PC-9 (cell line): Measurements from ENCODE around the gene CALML6. TPM values are rescaled to one million over a fixed set of nuclear protein-coding genes. Genes with fewer than 3 reads are reported as not detected.

Source experiments
- BruUV-seq: library from RNA; stranded (reverse); fragments of 400-500 nt; replicated peaks from 2 replicates; lab custom pipeline; 2021; lab: Mats Ljungman, UMichigan
- CTCF ChIA-PET: fragments of 300-600 bp; sonication (Branson Sonifier 250); formaldehyde crosslinking; loops from one replicate; lab custom pipeline; 2022; ENCODE audit warnings: antibody characterized with exemption; lab: Charles Lee
- POLR2A ChIA-PET: fragments of 300-600 bp; sonication (Branson Sonifier 250); formaldehyde crosslinking; loops from one replicate; lab custom pipeline; 2022; ENCODE audit warnings: antibody characterized with exemption; ENCODE audit not compliant: unreplicated experiment; lab: Charles Lee
- DNase-seq, 2 experiments: peaks; one replicate each; pipeline versions ENCODE4 v3.0.0 to v3.0.0-alpha.2; 2015 to 2022; ENCODE audit warnings: mixed read lengths in 1 of 2
- H2AFZ ChIP-seq: fragments of 200-600 bp; sonication (generic); 2 replicates; pipeline ENCODE4 v1.8.1; 2017; ENCODE audit warnings: antibody characterized with exemption
- H3F3A ChIP-seq: fragments of 200-600 bp; sonication (generic); 2 replicates; pipeline ENCODE4 v1.8.1; 2017; ENCODE audit warnings: antibody characterized with exemption, mild to moderate bottlenecking, low read depth; ENCODE audit not compliant: insufficient read depth
- H3K27ac ChIP-seq: fragments of 200-600 bp; sonication (generic); 2 replicates; pipeline ENCODE4 v1.6.1; 2016; ENCODE audit warnings: mixed run types
- H3K27me3 ChIP-seq: fragments of 200-600 bp; sonication (generic); 2 replicates; pipeline ENCODE4 v1.6.1; 2016; ENCODE audit warnings: low read depth, mixed run types; ENCODE audit not compliant: insufficient read depth
- H3K36me3 ChIP-seq: fragments of 200-600 bp; sonication (generic); 2 replicates; pipeline ENCODE4 v1.6.1; 2016; ENCODE audit warnings: low read depth, mixed run types
- H3K4me1 ChIP-seq: fragments of 200-600 bp; sonication (generic); replicated peaks from 2 replicates; pipeline ENCODE4 v1.6.1; 2016; ENCODE audit warnings: mixed run types; ENCODE audit not compliant: insufficient read depth
- H3K4me2 ChIP-seq: fragments of 200-600 bp; sonication (generic); 2 replicates; pipeline ENCODE4 v1.6.1; 2017; ENCODE audit warnings: mixed run types
- H3K4me3 ChIP-seq: fragments of 200-600 bp; sonication (generic); 2 replicates; pipeline ENCODE4 v1.6.1; 2016; ENCODE audit warnings: mixed run types
- H3K79me2 ChIP-seq: fragments of 200-600 bp; sonication (generic); 2 replicates; pipeline ENCODE4 v1.6.1; 2017; ENCODE audit warnings: low read depth, mixed run types
- H3K9me2 ChIP-seq: fragments of 200-600 bp; sonication (generic); 2 replicates; pipeline ENCODE4 v1.8.1; 2017; ENCODE audit warnings: mild to moderate bottlenecking; ENCODE audit not compliant: insufficient read depth
- H3K9me3 ChIP-seq: fragments of 200-600 bp; sonication (generic); 2 replicates; pipeline ENCODE4 v1.8.1; 2016; ENCODE audit warnings: low read depth; ENCODE audit not compliant: insufficient read depth
- H4K20me1 ChIP-seq: fragments of 200-600 bp; sonication (generic); 2 replicates; pipeline ENCODE4 v1.8.1; 2017; ENCODE audit not compliant: insufficient read depth
- CTCF ChIP-seq: fragments of 200-600 bp; sonication (generic); conservative IDR thresholded peaks from 2 replicates; pipeline ENCODE4 v1.6.1; 2017; ENCODE audit warnings: mixed run types, antibody characterized with exemption, mild to moderate bottlenecking, moderate library complexity
- EZH2 ChIP-seq: fragments of 200-600 bp; sonication (generic); IDR thresholded peaks from 2 replicates; pipeline ENCODE4 v1.8.0; 2017; ENCODE audit warnings: antibody characterized with exemption, low read depth
- intact Hi-C: fragments of 100-400 bp; cut with micrococcal nuclease; formaldehyde crosslinking; loops from one replicate; pipeline ENCODE4 v1.10.0; 2022; ENCODE audit not compliant: unreplicated experiment
- total RNA-seq: library from RNA; stranded (reverse); gene quantifications from 2 replicates; pipeline ENCODE4 v1.2.3, GENCODE V29; 2021

CALML6 gene
- total RNA-seq, 1 experiment from 2014 or later, result 2.1 TPM

- Histone ChIP-seq H3K9me2 (no peaks in the 10 kb centered on the region), H3F3A (no peaks in the 10 kb centered on the region), H3K9me3 (no peaks in the 10 kb centered on the region), H3K4me2 (no peak overlapping the region), H3K4me1 (no peaks in the 10 kb centered on the region), H3K36me3 (0 out of 2 replicates have a peak, but pooled peaks cover 5% of the 10 kb centered on the region), H3K4me3 (no peak overlapping the region), H3K27ac (no peak overlapping the region), H4K20me1 (peaks cover 92% of the 10 kb centered on the region), H3K27me3 (no peaks in the 10 kb centered on the region), H2AFZ (no peak overlapping the region), H3K79me2 (peaks cover 97% of the 10 kb centered on the region)
- DNase-seq, result no peak
- no peak for TF ChIP-seq CTCF
- TF ChIP-seq EZH2, result no peak
- ChIA-PET CTCF (no interaction called here), POLR2A (no interaction called here)
- intact Hi-C loops, result no loop called here
- TSS peak; percentile 12 for BruUV-seq
Measured at GRCh38 chr1:1875932-1876331, 39.1 kb upstream of the CALML6 start.

- intact Hi-C loops, result no loop called here
- BruUV-seq, result no TSS peak
- peaks cover 97% of the 10 kb centered on the region for H3K79me2 ChIP-seq
- H3K27me3 ChIP-seq, result no peaks in the 10 kb centered on the region
- no peak overlapping the region for H3K4me3 ChIP-seq
- H4K20me1 ChIP-seq, result peaks cover 92% of the 10 kb centered on the region
- no peak overlapping the region for H3K4me2 ChIP-seq
- ChIA-PET POLR2A (no interaction called here), CTCF (no interaction called here)
- no peak for TF ChIP-seq CTCF
- no peak for TF ChIP-seq EZH2
- no peaks in the 10 kb centered on the region for H3K9me2 ChIP-seq
- DNase-seq, result no peak
- no peak overlapping the region for H3K27ac ChIP-seq
- no peak overlapping the region for H2AFZ ChIP-seq
- H3K36me3 ChIP-seq, result 0 out of 2 replicates have a peak, but pooled peaks cover 5% of the 10 kb centered on the region
- no peaks in the 10 kb centered on the region for H3K4me1 ChIP-seq
- H3K9me3 ChIP-seq, result no peaks in the 10 kb centered on the region
- H3F3A ChIP-seq, result no peaks in the 10 kb centered on the region
Measured at GRCh38 chr1:1876335-1876930, 38.6 kb upstream of the CALML6 start.

GRCh38 chr1:1877865-1878436, 37.1 kb upstream of the CALML6 start:
- Histone ChIP-seq H2AFZ (no peak overlapping the region), H3F3A (peaks cover 4% of the 10 kb centered on the region; the same call in 1 of the 2 replicates), H3K4me3 (no peak overlapping the region), H3K9me3 (no peaks in the 10 kb centered on the region), H3K27ac (no peak overlapping the region), H3K4me2 (no peak overlapping the region), H3K27me3 (no peaks in the 10 kb centered on the region), H4K20me1 (peaks cover 92% of the 10 kb centered on the region), H3K79me2 (peaks cover 97% of the 10 kb centered on the region), H3K36me3 (0 out of 2 replicates have a peak, but pooled peaks cover 5% of the 10 kb centered on the region), H3K4me1 (no peaks in the 10 kb centered on the region), H3K9me2 (no peaks in the 10 kb centered on the region)
- no peak for TF ChIP-seq EZH2
- TF ChIP-seq CTCF, result no peak
- no peak for DNase-seq
- ChIA-PET CTCF (no interaction called here), POLR2A (interaction anchor here (0.6 to 0.7 kb wide), 2 partner anchors 28 to 97 kb away, joined by 3 to 5 read pairs; no protein-coding TSS in a partner anchor)
- BruUV-seq, result no TSS peak
- intact Hi-C loops, result no loop called here
